ENCODE measurements around the gene NCAM2.

NCAM2 gene

GRCh38 chr21:21439761-21440160 lies 441.6 kb downstream of the NCAM2 start:
- no peak for DNase-seq (ENCODE audit: low read depth in 3 of 3)

- no peak for DNase-seq (ENCODE audit: low read depth in 3 of 3)
Measured at GRCh38 chr21:21457077-21457476, 458.9 kb downstream of the NCAM2 start.

GRCh38 chr21:21458124-21458631 lies 460.0 kb downstream of the NCAM2 start:
- no peak for DNase-seq (ENCODE audit: low read depth in 3 of 3)

GRCh38 chr21:21460979-21461378 lies 462.8 kb downstream of the NCAM2 start:
- DNase-seq (ENCODE audit: low read depth in 3 of 3), result no peak

GRCh38 chr21:21463456-21463855 lies 465.2 kb downstream of the NCAM2 start:
- DNase-seq (ENCODE audit: low read depth in 3 of 3), result no peak

- no peak for DNase-seq (ENCODE audit: low read depth in 3 of 3)
Measured at GRCh38 chr21:21464684-21465083, 466.5 kb downstream of the NCAM2 start.

GRCh38 chr21:21466752-21467151 lies 468.5 kb downstream of the NCAM2 start:
- no peak for DNase-seq (ENCODE audit: low read depth in 3 of 3)

- DNase-seq (ENCODE audit: low read depth in 3 of 3), result no peak
Measured at GRCh38 chr21:21468003-21468402, 469.8 kb downstream of the NCAM2 start.

- no peak for DNase-seq (ENCODE audit: low read depth in 3 of 3)
Measured at GRCh38 chr21:21481239-21481638, 483.0 kb downstream of the NCAM2 start.

- no peak for DNase-seq (ENCODE audit: low read depth in 3 of 3)
Measured at GRCh38 chr21:21508859-21509258, 510.6 kb downstream of the NCAM2 start.

- no peak for DNase-seq (ENCODE audit: low read depth in 3 of 3)
Measured at GRCh38 chr21:21530680-21531079, 532.5 kb downstream of the NCAM2 start.

- no peak for DNase-seq (ENCODE audit: low read depth in 3 of 3)
Measured at GRCh38 chr21:21547368-21547953, 549.3 kb downstream of the NCAM2 start.

GRCh38 chr21:21559285-21560045 lies 561.3 kb downstream of the NCAM2 start:
- no peak for DNase-seq (ENCODE audit: low read depth in 3 of 3)
